SKM-1 treated with dmso at 0.1 percent for 144 hours (cell line): ENCODE data around the gene PTPN3.

Source experiments
- DNase-seq: peaks from one replicate; lab custom pipeline; 2025; ENCODE audit not compliant: unreplicated experiment; lab: John Stamatoyannopoulos, UW

Gene PTPN3

GRCh38 chr9:109453210-109453842, 44.8 kb downstream of the PTPN3 start:
- DNase-seq, result no peak

- DNase-seq, result no peak
Observed at GRCh38 chr9:109452761-109453160, 45.3 kb downstream of the PTPN3 start.

- no peak for DNase-seq
Observed at GRCh38 chr9:109451311-109452025, 46.6 kb downstream of the PTPN3 start.

GRCh38 chr9:109450346-109450745, 47.8 kb downstream of the PTPN3 start:
- DNase-seq, result no peak

GRCh38 chr9:109449036-109449798, 48.9 kb downstream of the PTPN3 start:
- no peak for DNase-seq

- no peak for DNase-seq
Observed at GRCh38 chr9:109448223-109448622, 49.9 kb downstream of the PTPN3 start.

GRCh38 chr9:109447329-109448076, 50.6 kb downstream of the PTPN3 start:
- DNase-seq, result no peak

- no peak for DNase-seq
Observed at GRCh38 chr9:109444771-109445320, 53.3 kb downstream of the PTPN3 start.

- DNase-seq, result no peak
Observed at GRCh38 chr9:109442716-109443115, 55.4 kb downstream of the PTPN3 start.

GRCh38 chr9:109441296-109441695, 56.8 kb downstream of the PTPN3 start:
- no peak for DNase-seq

GRCh38 chr9:109440797-109441287, 57.3 kb downstream of the PTPN3 start:
- peak; percentile 38 for DNase-seq

GRCh38 chr9:109440117-109440515, 58.0 kb downstream of the PTPN3 start:
- DNase-seq, result peak; percentile 4

GRCh38 chr9:109439378-109440116, 58.6 kb downstream of the PTPN3 start:
- DNase-seq, result no peak

GRCh38 chr9:109437286-109437685, 60.8 kb downstream of the PTPN3 start:
- no peak for DNase-seq

GRCh38 chr9:109436071-109436470, 62.0 kb downstream of the PTPN3 start:
- DNase-seq, result no peak

GRCh38 chr9:109433476-109433875, 64.6 kb downstream of the PTPN3 start:
- DNase-seq, result no peak

- no peak for DNase-seq
Observed at GRCh38 chr9:109430231-109430630, 67.9 kb downstream of the PTPN3 start.

GRCh38 chr9:109428854-109429253, 69.3 kb downstream of the PTPN3 start:
- DNase-seq, result no peak

GRCh38 chr9:109427886-109428285, 70.2 kb downstream of the PTPN3 start:
- no peak for DNase-seq
